Activated CD8-positive, alpha-beta memory T cell treated with anti-CD3 and anti-CD28 coated beads, Interleukin-2, amount 50 U/mL, for 1 hour (primary cell): Measurements from ENCODE around the gene TCTN1.
"Not testable (repeated sequence)": the region's sequence is repeated elsewhere in the genome, so short reads cannot be mapped to it uniquely, and the experiment has no call there.

Experiments used
- DNase-seq: peaks from one replicate; pipeline ENCODE4 v3.0.0-alpha.2; 2020; ENCODE audit errors: extremely low read depth

Gene TCTN1

GRCh38 chr12:110638796-110639195 lies 24.9 kb downstream of the TCTN1 start:
- no peak for DNase-seq

- no peak for DNase-seq
These were observed 25.6 kb downstream of the TCTN1 start for GRCh38 chr12:110639336-110640141.

GRCh38 chr12:110640275-110641025 lies 26.5 kb downstream of the TCTN1 start:
- DNase-seq: no peak

GRCh38 chr12:110641521-110641920 lies 27.6 kb downstream of the TCTN1 start:
- DNase-seq: no peak

- no peak for DNase-seq
These were observed 33.7 kb downstream of the TCTN1 start for GRCh38 chr12:110647631-110648040.

GRCh38 chr12:110649341-110649847 lies 35.5 kb downstream of the TCTN1 start:
- no peak for DNase-seq

- not testable (repeated sequence) for DNase-seq
These were observed 40.3 kb downstream of the TCTN1 start for GRCh38 chr12:110654238-110654637.

- DNase-seq: no peak
These were observed 42.2 kb downstream of the TCTN1 start for GRCh38 chr12:110656071-110656655.

- no peak for DNase-seq
These were observed 43.8 kb downstream of the TCTN1 start for GRCh38 chr12:110657747-110658146.

- DNase-seq: no peak
These were observed 44.3 kb downstream of the TCTN1 start for GRCh38 chr12:110658242-110658641.

GRCh38 chr12:110658878-110659277 lies 44.9 kb downstream of the TCTN1 start:
- DNase-seq: no peak

- DNase-seq: peak; percentile 39
These were observed 47.5 kb downstream of the TCTN1 start for GRCh38 chr12:110661337-110661972.

GRCh38 chr12:110666892-110667291 lies 53.0 kb downstream of the TCTN1 start:
- no peak for DNase-seq

- DNase-seq: no peak
These were observed 53.7 kb downstream of the TCTN1 start for GRCh38 chr12:110667671-110668070.

- no peak for DNase-seq
These were observed 54.7 kb downstream of the TCTN1 start for GRCh38 chr12:110668480-110669192.

GRCh38 chr12:110669193-110669502 lies 55.2 kb downstream of the TCTN1 start:
- no peak for DNase-seq

- no peak for DNase-seq
These were observed 56.3 kb downstream of the TCTN1 start for GRCh38 chr12:110670161-110670701.

GRCh38 chr12:110676171-110676570 lies 62.2 kb downstream of the TCTN1 start:
- no peak for DNase-seq

- DNase-seq: no peak
These were observed 63.4 kb downstream of the TCTN1 start for GRCh38 chr12:110677206-110677911.

GRCh38 chr12:110677982-110678381 lies 64.1 kb downstream of the TCTN1 start:
- DNase-seq: no peak

- no peak for DNase-seq
These were observed 65.3 kb downstream of the TCTN1 start for GRCh38 chr12:110679201-110679600.
